D721Med (cell line): Measurements from ENCODE around the gene LAMB4.

ENCODE experiments used
- DNase-seq: peaks from one replicate; pipeline ENCODE4 v3.0.0; 2011; ENCODE audit warnings: low spot score; ENCODE audit not compliant: insufficient read length
- FAIRE-seq: peaks from 2 replicates; lab custom pipeline; 2011; peaks lifted over from hg19 to GRCh38; lab: Jason Lieb, UNC
- CTCF ChIP-seq: IDR thresholded peaks from 2 replicates; pipeline ENCODE4 v1.5.1; 2012; ENCODE audit warnings: mild to moderate bottlenecking, control low read depth; ENCODE audit not compliant: insufficient read depth; ENCODE audit errors: missing control alignments

LAMB4 gene

GRCh38 chr7:107973861-107974260 lies 156.3 kb downstream of the LAMB4 start:
- DNase-seq (no peak), FAIRE-seq (no peak)
- TF ChIP-seq CTCF, result no peak
